HG02571 (cell line): ENCODE measurements around the gene PODNL1.

Experiments used
- ATAC-seq: cut with Tn5 transposase; IDR thresholded peaks from one replicate; pipeline ENCODE4 v1.9.1; 2021; ENCODE audit warnings: mild to moderate bottlenecking, moderate library complexity; ENCODE audit not compliant: unreplicated experiment

PODNL1 gene

DNA sequence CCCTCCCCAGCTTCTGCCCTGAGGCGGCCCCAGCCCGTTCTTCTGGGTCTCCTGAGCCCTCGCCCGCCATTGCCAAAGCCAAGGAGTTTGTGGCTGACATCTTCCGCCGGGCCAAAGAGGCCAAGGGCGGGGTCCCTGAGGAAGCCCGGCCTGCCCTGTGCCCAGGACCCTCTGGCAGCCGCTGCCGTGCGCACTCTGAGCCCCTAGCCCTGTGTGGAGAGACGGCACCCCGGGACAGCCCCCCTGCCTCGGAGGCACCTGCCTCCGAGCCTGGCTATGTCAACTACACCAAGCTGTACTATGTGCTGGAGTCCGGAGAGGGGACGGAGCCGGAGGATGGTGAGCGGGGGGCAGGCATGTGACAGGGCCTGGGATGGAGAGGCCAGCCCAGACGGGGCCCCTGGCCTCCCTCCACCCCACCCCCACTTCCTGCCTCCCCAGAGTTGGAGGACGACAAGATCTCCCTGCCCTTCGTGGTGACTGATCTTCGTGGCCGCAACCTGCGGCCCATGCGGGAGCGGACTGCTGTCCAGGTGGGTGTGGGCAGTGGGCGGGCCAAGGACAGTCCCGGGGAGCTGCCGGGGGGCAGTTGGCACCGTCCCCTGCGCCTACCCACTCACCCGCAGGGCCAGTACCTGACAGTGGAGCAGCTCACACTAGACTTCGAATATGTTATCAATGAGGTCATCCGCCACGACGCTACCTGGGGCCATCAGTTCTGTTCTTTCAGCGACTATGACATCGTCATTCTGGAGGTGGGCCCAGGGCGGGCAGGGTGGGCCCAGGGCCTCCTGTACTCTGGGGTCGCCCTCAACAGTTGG, 21.1 kb upstream of the PODNL1 start:
- no peak for ATAC-seq

DNA sequence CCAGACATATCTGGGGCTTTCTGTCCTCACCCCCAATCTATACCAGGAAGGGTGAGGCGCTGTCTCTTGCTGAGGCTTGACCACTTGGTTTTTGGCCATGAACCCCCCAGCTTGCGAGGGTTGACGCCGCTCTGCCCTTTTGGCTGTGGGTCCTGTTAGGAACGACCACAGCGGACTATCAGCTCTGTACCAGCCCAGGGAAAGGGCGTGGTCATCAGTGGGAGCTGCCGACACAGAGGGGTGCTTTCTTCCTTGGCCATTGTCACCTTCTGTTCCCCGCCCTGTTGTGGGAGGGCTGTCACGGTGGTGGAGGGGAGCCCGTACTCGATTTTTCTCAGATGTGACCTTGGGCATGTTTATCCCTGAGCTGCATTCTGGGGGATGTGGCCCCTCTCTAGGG, 19.8 kb upstream of the PODNL1 start:
- ATAC-seq, result no peak

DNA sequence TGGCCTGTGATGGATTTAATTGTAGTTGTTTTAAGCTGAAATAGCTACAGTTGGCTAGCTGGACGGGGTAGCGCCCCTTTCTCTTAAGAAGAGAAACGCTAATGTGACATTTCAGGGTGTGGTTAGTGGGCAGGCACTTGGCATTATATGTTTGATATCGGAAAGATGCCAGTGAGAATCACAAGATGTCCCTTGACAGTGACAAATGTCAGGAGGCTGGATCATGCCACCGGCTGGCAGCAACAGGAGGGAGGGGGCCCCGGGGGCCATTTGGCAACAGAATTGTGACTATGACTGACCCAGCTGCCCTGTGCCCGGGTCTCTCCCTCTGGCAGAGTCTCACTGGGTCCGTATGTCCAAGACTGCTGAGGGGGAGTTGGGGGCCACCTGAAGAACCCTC, 18.8 kb upstream of the PODNL1 start:
- ATAC-seq, result no peak

DNA sequence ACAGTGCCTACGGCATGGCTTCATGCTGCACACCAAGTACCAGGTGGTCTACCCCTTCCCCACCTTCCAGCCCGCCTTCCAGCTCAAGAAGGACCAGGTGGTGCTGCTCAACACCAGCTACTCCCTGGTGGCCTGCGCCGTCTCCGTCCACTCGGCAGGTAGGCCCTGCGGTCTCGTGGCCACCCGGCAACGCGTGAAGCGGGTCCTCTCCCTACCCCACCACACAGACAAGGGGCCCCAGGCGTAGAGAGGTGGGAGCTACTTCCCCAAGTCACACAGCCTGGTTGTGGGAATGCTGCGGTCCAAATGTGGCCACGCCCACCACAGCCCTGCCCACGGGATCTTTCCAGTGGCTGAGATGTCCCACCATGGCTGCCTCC, 18.1 kb upstream of the PODNL1 start:
- no peak for ATAC-seq

DNA sequence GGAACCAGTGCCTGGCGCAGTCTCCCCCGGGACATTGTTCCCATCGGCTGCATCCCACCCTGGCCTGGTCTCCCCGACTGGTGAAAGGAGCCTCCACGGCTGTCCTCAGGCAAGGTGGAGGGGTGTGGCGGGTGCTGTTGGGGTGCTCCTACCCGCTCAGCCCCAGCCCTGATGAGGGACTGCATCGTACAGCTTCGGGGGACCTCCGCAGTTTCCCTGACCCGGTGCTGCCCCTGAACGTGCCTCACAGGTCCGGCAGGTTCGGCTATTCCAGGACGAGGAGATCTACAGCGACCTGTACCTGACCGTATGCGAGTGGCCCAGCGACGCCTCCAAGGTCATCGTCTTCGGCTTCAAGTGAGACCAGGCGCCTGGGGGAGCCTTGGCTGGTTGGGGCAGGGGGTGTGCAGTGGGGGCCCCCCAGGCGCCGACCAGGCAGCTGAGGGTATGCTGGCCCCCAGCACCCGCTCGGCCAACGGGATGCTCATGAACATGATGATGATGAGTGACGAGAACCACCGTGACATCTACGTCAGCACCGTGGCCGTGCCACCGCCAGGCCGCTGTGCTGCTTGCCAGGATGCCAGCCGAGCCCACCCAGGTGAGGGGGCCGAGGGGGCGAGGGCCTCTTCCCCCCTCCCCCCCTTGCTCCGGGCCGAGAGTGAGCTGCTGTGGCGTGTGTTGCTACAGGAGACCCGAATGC, 17.6 kb upstream of the PODNL1 start:
- no peak for ATAC-seq

DNA sequence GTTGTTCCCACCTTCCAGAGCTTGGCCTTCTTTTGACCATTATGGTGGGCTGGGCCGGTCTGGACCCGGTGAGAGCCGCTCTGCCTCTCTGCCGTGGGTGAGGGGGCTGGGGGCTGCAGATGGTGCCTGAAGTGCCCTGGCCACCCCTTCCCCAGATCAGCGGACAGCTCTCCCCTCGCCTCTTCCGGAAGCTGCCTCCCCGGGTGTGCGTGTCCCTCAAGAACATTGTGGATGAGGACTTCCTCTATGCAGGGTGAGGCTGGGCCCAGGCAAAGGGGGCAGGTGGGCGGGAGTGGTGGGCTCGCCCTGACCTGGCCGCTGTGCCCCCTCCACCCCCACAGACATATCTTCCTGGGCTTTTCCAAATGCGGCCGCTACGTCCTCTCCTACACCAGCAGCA, 16.0 kb upstream of the PODNL1 start:
- no peak for ATAC-seq

DNA sequence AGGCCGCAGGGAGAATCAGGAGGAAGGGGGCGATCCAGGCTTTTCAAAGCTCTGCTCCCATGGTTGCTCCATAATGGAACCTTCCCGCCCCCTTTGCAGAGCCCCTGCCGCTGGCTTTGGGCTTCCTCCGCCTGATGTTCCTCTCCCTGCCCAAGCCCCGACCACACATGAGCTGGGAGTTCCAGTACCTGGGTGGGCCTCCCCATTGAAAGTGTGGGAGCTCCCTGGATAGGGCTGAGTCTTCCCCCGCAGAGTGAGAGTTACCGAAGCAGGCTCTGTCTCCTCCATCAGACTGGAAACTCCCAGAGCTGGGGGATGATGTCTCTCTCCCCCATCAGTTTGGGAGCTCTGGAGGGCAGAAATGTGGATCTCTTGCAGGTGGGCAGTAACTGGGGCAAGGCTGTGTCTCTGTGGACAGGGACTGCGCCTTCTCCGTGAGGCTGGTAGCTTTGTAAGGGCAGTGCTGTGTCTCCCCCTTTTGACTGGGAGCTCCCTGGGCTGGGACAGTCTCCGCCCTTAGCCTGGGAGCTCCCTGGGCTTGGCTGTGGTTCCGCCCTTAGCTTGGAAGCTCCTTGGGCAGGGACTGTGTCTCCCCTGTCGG, 14.8 kb upstream of the PODNL1 start:
- no peak for ATAC-seq

DNA sequence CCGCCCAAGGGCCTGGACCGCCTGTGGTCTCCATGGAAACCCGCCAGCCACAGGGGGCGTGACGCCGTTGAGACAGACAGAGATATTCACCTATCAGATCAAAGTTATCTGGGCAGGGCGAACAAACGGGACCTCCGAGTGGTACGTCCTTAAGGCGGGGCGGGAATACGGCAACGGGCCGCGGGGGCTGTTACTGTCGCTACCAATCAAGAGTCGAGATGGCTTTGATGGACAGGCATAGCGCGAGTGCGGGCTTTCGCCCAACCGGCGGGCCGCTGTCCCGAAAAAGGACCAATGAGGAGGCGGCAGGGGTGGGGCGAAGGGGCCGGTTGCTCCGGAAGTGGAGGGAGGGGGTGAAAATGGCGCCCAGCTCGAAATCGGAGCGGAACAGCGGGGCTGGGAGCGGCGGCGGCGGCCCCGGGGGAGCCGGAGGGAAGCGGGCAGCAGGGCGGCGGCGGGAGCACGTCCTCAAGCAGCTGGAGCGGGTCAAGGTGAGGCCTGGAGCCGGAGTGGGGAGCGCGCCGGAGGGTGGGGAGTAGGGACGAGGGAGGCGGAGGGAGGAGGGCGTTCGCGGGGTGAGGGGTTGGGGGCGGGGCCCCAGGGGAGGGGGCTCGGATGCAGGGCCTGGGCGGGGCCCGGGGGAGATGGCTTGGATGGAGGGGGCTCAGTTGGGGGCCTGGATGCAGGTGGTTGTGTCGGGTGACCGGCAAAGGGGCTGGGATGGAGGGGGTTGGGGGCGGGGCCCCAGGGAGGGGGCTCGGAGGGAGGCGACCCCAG, 14.1 kb upstream of the PODNL1 start, which contains the start of gene DCAF15:
Gene DCAF15 (plus strand): TSS at position 356 of the 777 bp plus-strand sequence. CDS start 4 bp downstream, at position 360.
- ATAC-seq, result peak; percentile 98

DNA sequence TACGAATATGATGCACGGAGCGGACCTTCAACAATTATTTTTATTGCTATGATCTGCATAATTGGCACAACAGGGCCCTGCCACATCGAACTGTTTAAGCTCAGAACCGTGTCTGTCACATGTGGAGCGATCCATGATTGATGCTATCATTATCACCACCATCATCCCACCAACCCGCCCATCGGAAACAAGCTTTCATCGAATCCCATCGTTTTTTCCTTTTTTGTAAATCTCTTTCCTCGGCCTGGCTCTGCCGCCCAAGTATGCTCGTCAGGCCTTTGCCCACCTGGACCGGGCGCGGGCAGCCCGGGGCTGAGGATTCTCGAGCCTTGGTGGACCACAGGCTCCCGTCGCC, 13.6 kb upstream of the PODNL1 start:
- no peak for ATAC-seq

DNA sequence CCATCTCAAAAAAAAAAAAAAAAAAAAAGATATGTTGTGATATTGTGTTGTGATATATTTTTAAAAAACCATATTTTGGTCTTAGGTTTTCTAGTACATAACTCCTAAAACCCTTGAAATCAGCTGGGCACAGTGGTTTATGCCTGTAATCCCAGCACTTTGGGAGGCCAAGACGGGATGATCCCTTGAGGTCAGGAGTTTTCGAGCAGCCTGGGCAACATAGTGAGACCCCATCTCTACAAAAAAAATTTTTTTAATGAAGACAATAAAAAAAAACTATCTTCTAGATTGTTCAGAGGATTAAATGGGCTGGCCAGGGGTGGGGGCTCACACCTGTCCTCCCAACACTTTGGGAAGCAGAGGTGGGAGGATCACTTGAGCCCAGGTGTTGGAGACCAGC, 12.8 kb upstream of the PODNL1 start:
- ATAC-seq, result no peak

DNA sequence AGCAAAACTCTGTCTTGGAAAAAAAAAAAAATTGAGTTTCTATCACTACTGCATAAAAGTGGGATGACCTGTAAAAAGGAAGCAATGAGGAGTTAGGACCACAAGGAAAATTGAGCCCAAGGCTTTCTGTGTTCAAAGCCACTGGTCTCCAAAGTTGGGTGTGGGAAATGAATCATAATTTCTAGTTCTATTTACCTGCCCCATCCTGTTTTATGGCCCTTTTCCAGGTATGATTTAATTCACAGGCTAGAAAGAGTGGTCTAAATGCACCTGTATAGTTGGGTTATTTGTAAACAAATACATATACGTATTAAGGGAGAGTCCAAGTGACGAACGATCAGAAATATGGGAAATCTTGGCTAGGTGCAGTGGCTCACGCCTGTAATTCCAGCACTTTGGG, 8.2 kb upstream of the PODNL1 start:
- no peak for ATAC-seq

DNA sequence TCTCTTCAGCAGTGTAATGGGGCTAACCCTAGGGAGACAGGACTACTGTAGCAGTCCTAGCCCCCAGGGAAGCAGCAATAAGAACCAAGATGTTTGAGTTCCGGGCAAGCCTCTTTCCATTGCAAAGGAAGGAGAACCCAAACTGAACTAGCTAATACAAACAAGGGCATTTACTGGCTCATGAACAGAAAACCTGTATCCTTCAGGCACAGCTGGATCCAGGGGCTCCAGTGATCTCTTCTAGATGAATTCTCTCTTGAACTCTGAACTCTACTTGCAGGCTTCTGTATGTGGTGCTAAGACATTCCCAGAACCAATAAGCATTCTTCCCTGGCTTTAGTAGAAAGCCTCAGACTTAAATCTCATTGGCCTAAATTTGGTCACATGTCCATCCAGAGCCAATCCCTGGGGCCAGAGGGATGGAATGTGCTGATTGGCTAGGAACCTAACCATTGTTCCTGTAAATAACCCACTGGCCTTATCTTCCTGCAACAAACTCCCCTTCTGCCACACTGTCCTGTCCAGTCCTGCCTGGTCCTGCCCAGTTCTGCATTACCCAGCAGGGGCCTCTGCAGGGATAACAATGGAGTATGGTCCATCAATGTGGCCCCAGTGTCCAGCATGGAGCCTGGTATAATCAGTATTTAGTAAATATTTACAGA, 3.9 kb upstream of the PODNL1 start:
- no peak for ATAC-seq

DNA sequence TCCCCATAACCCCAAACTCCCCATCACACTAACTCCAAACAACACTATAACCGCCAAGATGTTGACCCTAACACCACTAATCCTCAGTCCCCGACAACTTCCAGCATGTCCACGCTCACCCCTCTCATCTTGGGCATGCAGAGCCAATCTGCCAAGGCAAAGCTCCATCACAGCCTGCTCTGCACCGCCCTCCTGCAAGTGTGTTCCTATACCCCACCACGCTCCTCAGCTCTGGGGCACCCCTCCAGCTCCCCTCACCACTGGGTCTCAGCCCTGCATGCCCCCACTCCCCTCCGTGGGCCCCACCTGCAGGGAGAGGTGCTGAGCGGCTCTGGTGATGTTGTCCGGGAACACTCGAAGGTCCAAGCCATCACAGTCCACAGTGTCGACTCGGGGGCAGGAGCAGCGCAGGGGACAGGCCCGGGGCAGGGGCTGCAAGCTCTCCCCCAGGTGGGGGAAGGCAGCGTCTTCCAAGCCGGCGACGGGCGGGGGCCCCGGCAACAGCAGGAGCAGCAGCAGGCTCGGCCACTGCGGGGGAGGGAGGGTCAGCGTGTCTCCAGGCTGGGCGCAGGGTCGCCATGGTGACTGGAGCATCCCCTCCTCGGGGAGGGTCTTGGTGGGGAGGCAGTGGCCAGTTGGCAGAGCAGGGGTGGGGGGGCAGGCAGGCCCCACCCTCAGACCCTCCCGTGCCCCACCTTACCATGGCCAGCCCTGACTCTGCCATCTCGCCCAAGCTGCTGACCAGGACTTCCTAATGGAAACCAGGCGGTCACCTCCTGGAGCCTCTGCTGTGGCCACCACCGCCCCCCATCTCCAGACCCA, 527 bp downstream of the PODNL1 start:
- no peak for ATAC-seq

DNA sequence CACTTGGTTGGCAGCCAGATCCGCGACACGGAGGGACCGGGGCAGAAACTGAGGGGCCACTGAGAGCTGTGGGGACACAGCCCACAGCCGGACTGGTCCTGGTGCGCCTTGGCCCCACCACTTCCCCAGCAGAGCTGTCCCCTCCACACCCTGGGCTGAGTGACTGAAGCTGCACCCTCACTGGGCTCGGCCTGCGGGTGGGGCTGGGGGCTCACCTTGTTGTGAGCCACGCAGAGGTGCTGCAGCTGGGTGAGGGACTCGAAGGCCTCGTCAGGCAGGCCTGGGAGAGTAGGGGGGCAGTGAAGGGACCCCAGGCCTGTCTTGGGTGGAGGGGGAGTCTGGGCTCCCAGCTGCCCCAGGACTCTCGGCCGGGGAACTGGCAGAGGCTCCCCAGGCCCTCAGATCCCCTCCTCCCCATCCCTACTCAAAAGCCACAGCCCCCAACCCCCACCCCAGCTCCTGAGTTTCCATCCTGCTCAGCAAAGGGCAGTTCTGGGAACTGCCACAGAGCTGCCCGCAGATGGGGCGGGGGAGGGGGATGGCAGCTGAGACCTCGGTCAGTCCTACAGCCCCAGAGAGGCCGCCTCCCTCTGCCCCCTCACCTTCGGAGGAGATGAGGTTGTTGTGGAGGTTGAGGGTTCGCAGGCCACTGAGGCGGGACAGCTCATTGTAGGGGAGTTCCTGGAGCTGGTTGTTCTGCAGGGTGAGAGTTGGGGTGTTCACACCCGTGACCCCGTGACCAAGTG, 2.3 kb downstream of the PODNL1 start:
- ATAC-seq, result no peak

DNA sequence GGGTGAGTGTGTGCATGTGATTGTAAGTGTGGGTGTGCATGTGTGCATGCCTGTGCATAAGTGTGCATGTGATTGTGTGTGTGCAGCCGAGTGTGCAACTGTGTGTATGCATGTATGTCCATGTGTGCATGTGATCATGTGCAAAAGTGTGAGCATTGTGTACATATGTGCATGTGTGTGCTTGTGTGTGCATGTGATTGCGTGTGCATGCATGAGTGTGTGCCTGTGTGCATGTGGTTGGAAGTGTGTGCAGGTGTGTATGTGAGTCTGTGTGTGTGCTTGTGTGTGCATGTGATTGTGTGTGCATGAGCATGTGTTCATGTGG, 3.5 kb downstream of the PODNL1 start:
- ATAC-seq, result no peak

DNA sequence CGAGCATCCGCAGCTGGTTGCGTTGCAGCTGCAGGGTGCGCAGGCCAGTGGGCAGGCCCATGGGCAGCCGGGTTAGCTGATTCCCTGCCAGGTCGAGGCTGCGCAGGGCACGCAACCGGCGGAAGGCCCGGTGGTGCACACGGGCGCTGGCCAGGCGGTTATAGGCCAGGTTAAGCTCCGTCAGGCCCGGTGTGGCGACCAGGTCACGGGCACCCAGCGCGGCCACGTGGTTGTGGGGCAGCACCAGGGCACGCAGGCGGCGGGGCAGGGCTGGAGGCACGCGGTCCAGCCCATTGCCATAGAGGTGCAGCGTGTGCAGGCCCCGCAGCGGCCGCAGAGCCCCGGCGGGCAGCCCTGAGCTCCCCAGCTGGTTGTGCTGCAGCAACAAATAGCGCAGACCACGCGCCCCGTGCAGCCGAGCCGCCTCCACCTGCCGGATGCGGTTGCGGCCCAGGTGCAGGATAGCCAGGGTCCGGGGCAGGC, 5.3 kb downstream of the PODNL1 start:
- ATAC-seq, result no peak

DNA sequence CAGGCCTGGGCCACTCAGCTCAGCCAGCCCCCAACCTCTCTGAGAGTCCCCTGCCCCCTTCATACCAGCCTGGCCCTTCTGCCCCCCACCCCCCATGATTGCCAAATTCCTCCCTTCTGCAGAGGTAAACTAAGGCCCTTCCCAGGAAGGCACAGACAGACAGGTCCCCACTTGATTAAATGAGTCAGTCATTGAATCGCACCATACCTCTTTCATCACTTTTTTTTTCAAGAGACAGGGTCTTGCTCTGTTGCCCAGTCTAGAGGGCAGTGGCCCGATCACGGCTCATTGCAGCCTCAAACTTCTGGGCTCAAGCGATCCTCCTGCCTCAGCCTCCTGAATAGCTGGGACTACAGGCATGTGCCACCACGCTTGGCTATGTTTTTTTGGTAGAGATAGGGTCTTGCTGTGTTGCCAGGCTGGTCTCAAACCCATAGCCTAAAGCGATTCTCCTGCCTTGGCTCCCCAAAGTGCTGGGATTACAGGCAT, 6.0 kb downstream of the PODNL1 start:
- ATAC-seq, result no peak

DNA sequence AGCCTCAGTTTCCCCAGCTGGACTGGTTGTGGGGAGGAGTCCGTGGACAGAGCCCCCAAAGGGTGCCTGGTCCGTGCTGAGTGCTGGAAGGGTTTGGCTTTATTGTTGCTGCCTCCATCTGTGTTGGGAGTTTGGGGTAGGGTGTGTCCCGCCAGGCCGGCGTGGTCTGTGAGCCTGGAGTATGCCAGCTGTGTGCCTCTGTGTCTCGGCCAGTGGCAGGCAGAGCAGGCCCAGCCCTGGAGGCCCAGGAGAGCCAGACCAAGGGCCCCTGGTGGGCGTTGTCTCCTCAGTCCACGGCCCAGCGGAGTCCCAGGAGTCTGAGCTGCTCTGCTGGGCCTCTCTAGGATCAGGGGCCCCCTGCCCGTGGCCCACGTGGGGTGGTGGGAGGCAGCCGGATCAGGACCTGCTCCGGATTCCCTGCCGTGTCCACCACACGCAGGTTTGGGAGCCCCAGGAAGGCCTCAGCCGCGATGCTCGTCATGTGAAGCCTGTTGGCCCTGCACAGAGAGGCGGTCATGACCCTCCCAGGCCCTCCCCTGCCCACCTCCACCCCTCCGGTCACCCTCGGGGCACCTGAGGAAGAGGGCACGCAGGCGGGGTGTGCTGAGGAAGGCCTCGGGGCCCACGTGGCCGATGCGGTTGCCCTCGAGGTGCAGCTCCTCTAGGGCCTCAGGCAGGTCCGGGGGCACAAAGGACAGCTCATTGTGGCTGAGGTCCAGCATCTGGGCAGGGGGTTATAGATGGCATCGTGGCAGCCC, 6.6 kb downstream of the PODNL1 start:
- ATAC-seq, result no peak
